ENCODE results near the gene LIM2. TPM values are rescaled to one million over a fixed set of nuclear protein-coding genes. Genes with fewer than 3 reads are reported as not detected.
"Not testable (repeated sequence)": the region's sequence is repeated elsewhere in the genome, so short reads cannot be mapped to it uniquely, and the experiment has no call there.

The LIM2 gene
- total and polyA plus RNA-seq, 10 donors, result not detected

DNA sequence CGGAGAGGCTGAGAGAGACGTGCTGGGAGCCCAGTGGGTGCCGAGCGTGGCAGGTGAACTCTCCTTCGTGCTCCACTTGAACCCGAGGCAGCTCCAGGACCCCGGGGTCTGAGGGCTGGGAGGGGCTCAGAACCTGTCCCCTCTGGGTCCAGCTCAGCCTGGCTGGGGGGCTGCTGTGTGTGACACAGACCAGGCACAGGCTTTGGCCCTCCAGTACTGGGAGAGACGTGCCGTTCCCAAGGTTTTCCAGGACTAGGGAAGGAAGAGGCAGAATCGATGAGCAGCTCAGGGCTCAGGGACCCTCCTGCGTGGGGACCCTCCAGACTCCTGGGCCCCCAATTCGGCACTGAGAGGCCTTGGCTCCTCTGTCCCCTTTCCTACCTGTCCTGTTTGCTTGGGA is 27.4 kb upstream of the LIM2 start:
- Histone ChIP-seq H3K9me3 (no peaks in the 10 kb centered on the region), H3K36me3 (peaks cover 0 to 58% (median 2%) of the 10 kb centered on the region in 6 donors), H3K4me3 (no peak overlapping the region), H3K27ac (no peak overlapping the region), H3K4me1 (peaks cover 0 to 68% (median 28%) of the 10 kb centered on the region in 6 donors), H3K27me3 (replicated peaks in 1 of 7) (peaks cover 0 to 11% (median 0%) of the 10 kb centered on the region in 7 donors)
- no peak for DNase-seq
- intact Hi-C loops (cut with DNase I; ENCODE audit: low total_unique reads), result loop anchor here (10.0 kb wide), 1 partner anchor 240 kb away; no protein-coding TSS in a partner anchor
- WGBS, 5 donors, result 87 to 95% (median 91%) methylated on average over 12 of the region's 12 CpGs
- TF ChIP-seq, protein P1, sequence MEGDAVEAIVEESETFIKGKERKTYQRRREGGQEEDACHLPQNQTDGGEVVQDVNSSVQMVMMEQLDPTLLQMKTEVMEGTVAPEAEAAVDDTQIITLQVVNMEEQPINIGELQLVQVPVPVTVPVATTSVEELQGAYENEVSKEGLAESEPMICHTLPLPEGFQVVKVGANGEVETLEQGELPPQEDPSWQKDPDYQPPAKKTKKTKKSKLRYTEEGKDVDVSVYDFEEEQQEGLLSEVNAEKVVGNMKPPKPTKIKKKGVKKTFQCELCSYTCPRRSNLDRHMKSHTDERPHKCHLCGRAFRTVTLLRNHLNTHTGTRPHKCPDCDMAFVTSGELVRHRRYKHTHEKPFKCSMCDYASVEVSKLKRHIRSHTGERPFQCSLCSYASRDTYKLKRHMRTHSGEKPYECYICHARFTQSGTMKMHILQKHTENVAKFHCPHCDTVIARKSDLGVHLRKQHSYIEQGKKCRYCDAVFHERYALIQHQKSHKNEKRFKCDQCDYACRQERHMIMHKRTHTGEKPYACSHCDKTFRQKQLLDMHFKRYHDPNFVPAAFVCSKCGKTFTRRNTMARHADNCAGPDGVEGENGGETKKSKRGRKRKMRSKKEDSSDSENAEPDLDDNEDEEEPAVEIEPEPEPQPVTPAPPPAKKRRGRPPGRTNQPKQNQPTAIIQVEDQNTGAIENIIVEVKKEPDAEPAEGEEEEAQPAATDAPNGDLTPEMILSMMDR (IDR thresholded peaks at IDR 0.05 in 8 of 11, conservative IDR thresholded peaks at IDR 0.05 in 3 of 11), result no peak
- no peak for TF ChIP-seq POLR2AphosphoS5 (IDR thresholded peaks at IDR 0.05)
- no peak for TF ChIP-seq POLR2A (IDR thresholded peaks at IDR 0.05)

DNA sequence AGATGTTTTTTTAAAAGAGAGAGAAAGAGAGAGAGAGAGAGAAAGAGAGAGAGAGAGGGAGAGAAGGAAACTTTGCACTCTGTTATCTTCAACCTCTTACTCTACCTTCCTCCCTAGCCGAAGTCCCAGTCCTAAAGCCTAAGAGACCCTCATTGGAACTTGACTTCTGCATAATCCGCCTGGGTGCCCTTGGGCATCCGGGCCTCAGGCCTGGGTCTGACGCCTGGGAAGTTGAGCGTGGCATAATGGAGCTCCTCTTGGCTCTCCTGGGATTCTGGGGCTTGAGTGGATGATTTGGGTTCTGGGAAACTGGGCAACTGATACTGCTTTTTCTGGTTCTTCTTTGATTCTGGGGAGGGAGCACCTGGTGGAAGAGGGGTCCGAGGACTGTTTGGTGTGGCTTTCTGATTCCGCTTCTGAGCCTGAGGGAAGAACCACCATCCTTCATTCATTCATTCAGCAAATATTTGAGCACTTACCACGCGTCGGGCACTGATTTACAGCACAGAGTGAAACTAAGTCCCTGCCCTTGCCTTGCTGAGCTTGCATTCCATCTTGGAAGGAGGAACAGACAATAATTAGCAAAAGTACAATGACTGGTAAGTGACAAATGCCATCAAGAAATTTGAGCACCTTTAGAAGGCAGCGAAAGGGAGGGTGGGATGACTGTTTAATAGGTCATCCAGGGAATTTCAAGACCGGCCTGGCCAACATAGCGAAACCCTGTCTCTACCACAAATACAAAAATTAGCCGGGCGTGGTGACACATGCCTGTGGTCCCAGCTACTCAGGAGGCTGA is 23.4 kb upstream of the LIM2 start:
- intact Hi-C loops (cut with DNase I; ENCODE audit: low total_unique reads), result loop anchor here (10.0 kb wide), 1 partner anchor 244 kb away; no protein-coding TSS in a partner anchor
- DNase-seq, result no peak
- peaks cover 0 to 58% (median 2%) of the 10 kb centered on the region in 6 donors for H3K36me3 ChIP-seq
- TF ChIP-seq POLR2AphosphoS5 (IDR thresholded peaks at IDR 0.05), result no peak
- TF ChIP-seq POLR2A (IDR thresholded peaks at IDR 0.05), result no peak
- TF ChIP-seq, protein P1 (IDR thresholded peaks at IDR 0.05 in 8 of 11, conservative IDR thresholded peaks at IDR 0.05 in 3 of 11), result no peak
- no peaks in the 10 kb centered on the region for H3K9me3 ChIP-seq
- H3K4me1 ChIP-seq, result peaks cover 3 to 70% (median 33%) of the 10 kb centered on the region in 6 donors
- no peak overlapping the region for H3K27ac ChIP-seq
- no peak overlapping the region for H3K4me3 ChIP-seq
- 91 to 95% (median 92%) methylated on average over 15 of the region's 15 CpGs for WGBS, 5 donors
- peaks cover 0 to 8% (median 0%) of the 10 kb centered on the region in 7 donors for H3K27me3 ChIP-seq (replicated peaks in 1 of 7)

DNA sequence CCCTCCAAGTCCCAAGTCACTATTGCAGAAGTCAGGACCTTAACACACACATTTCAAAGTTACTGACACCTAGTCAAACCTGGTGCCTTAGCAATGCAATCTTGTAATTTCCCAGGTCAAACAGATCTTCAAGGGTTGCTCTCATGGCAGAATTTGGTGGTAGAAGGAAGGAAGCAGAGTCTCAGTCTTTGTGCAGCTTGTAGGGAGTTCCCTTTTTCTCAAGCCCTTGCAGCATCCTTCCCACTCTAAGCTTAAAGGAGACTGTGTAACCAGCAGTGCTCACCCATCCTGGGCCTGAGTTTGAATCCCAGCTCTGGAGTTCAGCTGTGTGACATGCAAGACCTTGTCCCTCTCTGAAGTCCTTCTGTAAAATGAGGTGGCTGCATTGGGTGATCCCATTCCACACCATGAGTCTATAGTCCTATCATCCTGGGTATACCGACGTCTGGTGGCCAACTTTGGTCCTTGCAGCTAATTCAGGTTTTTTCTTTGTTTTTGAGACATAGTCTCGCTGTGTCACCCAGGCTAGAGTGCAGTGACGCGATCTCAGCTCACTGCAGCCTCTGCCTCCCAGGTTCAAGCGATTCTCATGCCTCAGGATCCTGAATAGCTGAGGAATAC is 19.8 kb upstream of the LIM2 start:
- H3K27me3 ChIP-seq (replicated peaks in 1 of 7), result no peaks in the 10 kb centered on the region
- intact Hi-C loops (cut with DNase I; ENCODE audit: low total_unique reads), result no loop called here
- peak overlapping the region in 1 of 8 donors; percentile 35 for H3K4me3 ChIP-seq
- 41 to 62% (median 46%) methylated on average over 6 of the region's 6 CpGs for WGBS, 5 donors
- H3K36me3 ChIP-seq, result peaks cover 0 to 24% (median 2%) of the 10 kb centered on the region in 6 donors
- peak overlapping the region in 7 of 8 donors; percentile 63 to 87 (median 79) for H3K27ac ChIP-seq
- TF ChIP-seq, protein P1 (IDR thresholded peaks at IDR 0.05 in 8 of 11, conservative IDR thresholded peaks at IDR 0.05 in 3 of 11), result peak in 8 of 11 experiments; percentile 22 to 54 (median 49)
- no peak for TF ChIP-seq POLR2A (IDR thresholded peaks at IDR 0.05)
- DNase-seq, result peak; percentile 51
- peaks cover 3 to 52% (median 26%) of the 10 kb centered on the region in 6 donors for H3K4me1 ChIP-seq
- H3K9me3 ChIP-seq, result peaks cover 0 to 10% (median 5%) of the 10 kb centered on the region in 8 donors

DNA sequence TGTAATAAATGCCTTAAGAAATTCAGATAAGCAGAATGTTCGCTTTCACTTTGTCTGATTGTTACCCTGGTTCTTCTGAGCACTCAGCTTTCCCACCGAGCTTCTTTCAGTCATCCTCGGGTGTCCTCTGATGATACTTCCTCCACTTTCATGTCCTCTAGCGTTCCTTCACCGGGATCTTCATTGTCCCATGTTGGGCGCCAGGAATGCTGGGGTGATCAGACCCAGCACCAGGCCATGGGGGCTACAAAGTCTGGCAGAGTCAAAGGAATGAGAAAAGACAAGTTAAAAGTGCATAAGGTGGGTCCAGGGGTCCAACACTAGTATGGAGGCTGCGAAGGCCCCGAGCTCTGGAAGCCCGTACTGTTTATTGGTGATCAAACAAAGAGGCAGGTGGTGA is 14.3 kb upstream of the LIM2 start:
- peak; percentile 10 for DNase-seq
- WGBS, 5 donors, result 92 to 97% (median 94%) methylated on average over 9 of the region's 9 CpGs
- intact Hi-C loops (cut with DNase I; ENCODE audit: low total_unique reads), result no loop called here
- Histone ChIP-seq H3K4me3 (no peak overlapping the region), H3K9me3 (peaks cover 4 to 24% (median 16%) of the 10 kb centered on the region in 8 donors), H3K4me1 (peaks cover 0 to 30% (median 4%) of the 10 kb centered on the region in 6 donors), H3K27me3 (replicated peaks in 1 of 7) (no peaks in the 10 kb centered on the region), H3K36me3 (no peaks in the 10 kb centered on the region), H3K27ac (no peak overlapping the region)
- TF ChIP-seq, protein P1 (IDR thresholded peaks at IDR 0.05 in 8 of 11, conservative IDR thresholded peaks at IDR 0.05 in 3 of 11), result no peak
- TF ChIP-seq POLR2A (IDR thresholded peaks at IDR 0.05) (no peak), POLR2AphosphoS5 (IDR thresholded peaks at IDR 0.05) (no peak)

DNA sequence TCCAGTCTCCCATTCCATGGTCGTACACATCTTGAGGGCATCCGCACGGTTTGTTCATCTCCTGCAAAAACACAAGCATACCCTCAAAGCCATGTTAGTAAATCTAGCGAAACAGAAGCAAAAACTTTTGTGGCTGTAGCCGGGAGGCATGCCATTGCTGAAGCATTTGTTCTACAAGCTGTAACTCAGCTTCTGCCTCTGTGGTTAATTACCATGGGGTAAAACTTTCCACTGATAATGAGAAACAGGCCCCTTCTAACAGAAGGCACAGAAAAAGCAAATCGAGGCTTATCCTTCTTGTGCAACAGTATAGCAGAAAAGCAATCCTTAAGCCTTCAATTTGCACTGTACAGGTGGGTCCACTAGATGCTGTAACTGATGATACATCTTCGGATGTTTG is 12.2 kb upstream of the LIM2 start:
- DNase-seq; H3K27ac ChIP-seq; H3K27me3 ChIP-seq (replicated peaks in 1 of 7); H3K36me3 ChIP-seq; H3K4me3 ChIP-seq: not testable (repeated sequence)
- intact Hi-C loops (cut with DNase I; ENCODE audit: low total_unique reads), result loop anchor here (10.0 kb wide), 1 partner anchor 55 kb away; the partner anchor contains the start of gene VSIG10L
- peaks cover 0 to 29% (median 9%) of the 10 kb centered on the region in 6 donors for H3K4me1 ChIP-seq
- WGBS, 5 donors, result 76 to 93% (median 80%) methylated on average over 7 of the region's 7 CpGs
- H3K9me3 ChIP-seq, result peaks cover 4 to 24% (median 16%) of the 10 kb centered on the region in 8 donors
